Stimulated activated CD4-positive, alpha-beta T cell treated with anti-CD3 and anti-CD28 coated beads, Interleukin-15, amount 100 ng/mL, for 1 hour (primary cell): ENCODE data around the gene GARNL3.

ENCODE experiments used
- DNase-seq, 2 donors: peaks; one replicate each; pipeline ENCODE4 v3.0.0-alpha.2; 2020; ENCODE audit warnings: low read depth in 1 of 2, low spot score in 1 of 2

Gene GARNL3

DNA sequence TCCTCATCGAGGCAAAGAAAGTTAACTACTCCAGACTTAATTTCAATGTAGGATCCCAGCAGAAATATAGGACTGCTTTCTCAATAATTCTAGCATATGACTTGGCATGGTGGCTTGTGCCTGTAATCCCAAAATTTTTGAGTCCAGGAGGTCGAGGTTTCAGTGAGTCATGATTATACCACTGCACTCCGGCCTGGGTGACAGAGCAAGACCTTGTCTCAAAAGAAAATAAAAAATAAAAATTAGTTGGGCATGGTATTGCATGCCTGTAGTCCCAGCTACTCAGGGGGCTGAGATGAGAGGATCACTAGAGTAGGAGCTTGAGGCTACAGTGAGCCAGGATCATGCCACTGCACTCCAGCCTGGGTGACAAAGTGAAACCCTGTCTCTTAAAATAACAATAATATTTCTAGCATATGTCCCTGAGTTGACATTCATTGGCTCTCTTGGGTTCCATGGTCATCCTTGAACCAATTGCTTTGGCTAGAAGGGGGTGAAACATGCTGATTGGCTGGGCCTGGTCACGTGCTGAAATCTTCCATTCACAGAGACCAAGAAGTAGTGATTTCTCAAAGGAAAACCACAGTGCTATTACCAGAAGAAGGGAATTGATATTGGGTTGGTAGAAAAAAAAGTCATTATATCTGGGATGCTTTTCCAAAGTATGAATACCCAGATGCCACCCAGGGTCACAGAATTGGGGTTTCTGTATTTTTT, 31.6 kb upstream of the GARNL3 start:
- DNase-seq = no peak

DNA sequence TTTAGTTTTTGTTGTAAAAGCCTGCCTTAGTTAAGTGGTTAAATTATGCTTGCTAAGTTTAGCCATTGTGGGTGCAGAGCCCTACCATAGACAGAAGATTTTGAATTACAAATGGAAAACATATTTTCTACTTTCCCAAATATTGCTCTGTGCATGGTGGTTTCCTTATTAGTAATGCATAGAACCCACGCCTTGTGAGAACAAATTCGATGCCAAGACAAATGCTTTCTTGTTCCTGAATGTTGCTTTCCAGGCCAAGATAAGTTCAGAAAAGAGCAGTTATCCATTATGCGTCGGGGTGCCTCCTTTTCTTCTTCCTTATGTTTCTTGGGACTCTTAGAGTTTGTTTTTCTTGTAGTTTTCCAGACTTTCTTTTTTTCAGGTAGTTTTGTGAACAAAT, 31.0 kb upstream of the GARNL3 start:
- no peak for DNase-seq

DNA sequence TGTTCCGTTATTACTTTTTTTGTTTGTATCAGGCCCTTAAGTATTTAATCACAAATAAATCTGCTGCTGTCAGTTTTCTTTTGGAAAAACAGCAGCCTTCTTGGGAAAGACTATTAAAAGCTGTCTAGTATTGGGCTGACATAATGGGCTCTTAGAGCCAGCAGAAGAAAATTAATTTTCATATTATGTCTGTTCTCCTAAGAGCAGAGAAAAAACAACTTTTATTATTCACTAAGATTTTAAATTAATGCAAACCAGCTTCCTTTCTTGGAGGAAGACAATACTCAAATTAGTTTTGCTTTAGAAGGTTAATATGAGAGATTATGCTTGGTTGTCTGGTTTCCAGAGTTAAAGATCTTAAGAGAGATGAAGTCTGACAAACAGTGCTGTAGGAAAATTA, 30.6 kb upstream of the GARNL3 start:
- no peak for DNase-seq

DNA sequence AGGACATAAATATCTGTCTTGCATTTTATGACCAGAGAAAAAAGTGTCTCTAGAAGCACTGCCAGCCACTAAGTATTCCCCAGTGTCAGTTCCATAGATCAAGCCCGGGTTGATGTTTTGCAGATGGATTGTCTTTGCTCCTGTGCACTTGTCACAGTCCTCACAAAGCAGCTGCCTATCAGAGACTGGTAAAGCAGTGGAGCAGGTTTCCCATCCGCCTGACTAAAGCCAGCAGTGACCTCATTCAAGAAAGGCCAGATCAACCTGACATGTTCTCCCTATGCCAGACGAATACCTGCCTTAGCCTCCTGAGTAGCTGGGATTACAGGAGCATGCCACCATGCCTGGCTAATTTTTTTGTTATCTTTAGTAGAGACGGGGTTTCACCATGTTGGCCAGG, 26.8 kb upstream of the GARNL3 start:
- no peak for DNase-seq

DNA sequence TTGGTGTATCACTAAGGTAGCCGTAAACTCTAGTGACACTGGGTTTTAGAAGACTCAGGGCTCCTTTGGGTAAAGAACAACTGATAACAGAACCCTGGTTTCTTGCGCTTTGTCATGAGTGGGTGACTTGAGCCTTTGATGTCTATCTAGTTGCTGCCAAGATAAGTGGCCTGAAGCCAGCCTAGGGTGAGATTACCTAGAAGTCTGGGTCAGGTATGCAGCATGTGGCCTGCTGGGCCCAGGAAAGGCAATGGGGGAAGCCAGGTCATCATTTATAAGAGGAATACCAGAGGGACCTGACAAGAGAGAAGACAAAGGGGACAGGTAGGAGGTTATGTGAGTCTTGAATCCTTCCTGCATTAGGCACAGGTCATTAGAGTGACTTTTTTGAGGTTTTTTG, 23.2 kb upstream of the GARNL3 start:
- DNase-seq = no peak

DNA sequence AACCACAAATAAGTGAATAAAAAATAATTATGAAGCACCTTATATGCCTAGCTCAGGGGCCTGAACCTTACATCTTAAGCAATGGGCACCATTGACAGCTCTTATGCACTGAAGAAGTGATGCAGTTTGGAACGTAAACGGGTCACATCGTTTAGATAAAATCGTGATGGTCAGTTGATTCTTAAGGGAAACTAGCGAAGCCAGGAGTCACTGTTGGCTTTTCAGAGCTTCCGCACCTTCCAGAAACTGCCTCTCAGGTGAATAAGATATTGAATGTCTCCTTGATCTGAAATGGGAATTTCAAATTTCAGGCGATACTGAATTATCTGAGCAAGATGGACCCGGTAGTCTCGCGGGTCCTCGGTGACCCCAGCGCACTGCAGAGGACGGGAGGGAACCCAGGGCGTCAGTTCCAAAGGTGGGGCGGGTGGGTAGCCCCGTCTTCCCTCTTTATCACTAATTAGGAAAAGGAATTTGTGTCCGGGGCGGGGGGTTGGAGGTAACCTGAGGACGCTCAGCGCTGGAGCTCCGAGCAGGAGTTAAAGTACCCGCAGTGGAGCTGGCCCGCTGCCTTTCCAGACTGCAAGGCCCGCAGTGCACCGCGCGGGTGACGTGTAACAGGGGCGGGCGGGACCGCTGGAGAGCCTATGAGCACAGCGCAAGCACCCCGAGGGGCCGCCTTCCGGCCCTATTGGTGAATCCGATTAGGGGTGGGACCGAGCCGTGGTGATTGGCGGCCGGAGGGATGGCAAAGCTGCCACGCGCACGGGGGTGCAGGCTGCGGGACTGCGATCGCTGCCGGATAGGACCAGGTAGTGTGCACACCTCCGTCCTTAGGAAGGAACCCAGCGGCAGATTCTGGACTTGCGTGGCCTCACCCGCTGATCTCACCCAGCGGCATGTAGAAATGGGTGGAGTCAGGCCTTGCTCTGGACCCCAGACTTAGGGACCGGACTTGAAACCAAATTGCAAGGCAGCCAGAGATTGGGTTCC, 19.7 kb upstream of the GARNL3 start:
- DNase-seq = peak; percentile 86 to 92

DNA sequence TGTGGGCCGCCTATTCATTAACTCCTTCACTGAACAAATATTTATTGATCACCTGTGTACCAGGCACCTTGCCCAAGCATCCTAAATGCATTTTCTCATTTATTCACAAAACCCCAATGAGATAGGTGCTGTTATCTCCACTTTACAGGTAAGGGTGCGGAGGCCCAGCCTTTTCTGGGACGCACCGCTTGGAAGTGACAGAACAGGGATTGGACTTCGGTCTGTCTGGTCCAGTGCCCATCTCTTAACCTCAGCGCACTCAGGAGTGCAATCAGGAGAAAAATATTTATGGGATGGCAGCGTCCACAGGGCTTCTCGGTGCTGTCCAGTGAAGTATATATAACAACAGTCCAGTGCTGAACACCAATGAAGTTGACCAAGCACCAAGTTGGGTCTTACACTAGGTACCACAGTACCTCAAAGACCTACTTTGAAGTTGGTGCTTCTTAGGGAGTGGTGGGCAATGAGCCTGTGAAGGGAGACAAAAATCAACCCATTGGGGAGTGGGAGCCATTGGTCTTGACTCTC, 18.9 kb upstream of the GARNL3 start:
- no peak for DNase-seq

DNA sequence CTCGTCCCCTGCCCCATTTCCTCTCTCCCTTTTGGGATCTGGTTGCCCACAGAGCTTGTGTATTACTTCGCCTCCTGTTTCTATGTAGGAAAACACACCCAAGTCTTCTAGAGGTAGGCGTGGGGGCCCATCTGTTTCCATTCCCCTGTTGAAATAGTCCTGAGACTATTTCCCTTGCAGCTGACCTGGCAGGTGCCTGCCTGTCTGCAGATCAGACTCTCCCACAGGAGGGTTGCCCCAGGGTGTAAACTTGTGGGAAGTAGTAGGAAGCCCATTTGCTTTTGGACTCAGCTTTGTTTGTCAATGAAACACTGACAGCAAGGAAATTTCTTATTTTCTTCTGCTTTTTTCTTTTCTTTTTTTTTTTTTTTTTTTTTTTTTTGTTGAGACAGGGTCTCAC, 16.3 kb upstream of the GARNL3 start:
- no peak for DNase-seq

DNA sequence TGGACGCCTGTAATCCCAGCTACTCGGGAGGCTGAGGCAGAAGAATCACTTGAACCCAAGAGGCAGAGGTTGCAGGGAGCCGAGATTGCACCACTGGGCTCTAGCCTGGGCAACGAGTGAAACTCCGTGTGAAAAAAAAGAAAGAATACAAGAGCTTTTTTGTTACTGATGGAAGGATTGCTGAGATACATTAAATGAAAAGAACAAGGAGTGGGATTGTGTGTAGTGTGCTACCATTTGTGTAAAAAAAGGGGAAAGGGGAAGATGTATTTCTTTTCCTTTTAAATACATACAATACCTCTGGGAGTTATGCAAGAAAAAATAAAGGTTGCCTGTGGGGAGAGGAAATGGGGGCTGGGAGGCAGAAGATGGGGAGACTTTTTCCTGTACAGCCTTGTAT, 14.7 kb upstream of the GARNL3 start:
- DNase-seq = no peak

DNA sequence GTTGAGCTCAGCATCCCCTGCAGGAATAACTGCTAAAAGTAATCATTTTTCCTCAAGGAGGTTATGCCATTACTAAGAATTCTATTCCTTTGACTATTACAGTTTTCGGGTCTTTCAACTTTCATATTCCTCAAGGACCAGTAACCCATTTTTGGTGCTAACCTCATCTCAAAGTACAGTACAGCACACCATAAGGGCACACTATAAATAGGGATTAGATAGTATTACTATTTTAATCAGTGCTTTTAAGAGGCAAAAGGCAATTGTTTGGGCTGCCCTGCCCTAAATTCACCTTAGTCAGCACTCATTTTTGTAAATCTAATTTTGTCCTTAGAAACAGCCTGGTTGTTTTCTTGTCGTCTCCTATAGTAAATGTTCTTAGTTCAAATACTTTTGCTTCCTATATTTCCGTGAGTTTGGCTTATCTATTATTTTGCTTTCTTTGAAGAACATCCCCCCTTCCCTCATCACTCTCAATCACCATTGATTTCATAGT, 13.6 kb upstream of the GARNL3 start:
- DNase-seq = no peak

DNA sequence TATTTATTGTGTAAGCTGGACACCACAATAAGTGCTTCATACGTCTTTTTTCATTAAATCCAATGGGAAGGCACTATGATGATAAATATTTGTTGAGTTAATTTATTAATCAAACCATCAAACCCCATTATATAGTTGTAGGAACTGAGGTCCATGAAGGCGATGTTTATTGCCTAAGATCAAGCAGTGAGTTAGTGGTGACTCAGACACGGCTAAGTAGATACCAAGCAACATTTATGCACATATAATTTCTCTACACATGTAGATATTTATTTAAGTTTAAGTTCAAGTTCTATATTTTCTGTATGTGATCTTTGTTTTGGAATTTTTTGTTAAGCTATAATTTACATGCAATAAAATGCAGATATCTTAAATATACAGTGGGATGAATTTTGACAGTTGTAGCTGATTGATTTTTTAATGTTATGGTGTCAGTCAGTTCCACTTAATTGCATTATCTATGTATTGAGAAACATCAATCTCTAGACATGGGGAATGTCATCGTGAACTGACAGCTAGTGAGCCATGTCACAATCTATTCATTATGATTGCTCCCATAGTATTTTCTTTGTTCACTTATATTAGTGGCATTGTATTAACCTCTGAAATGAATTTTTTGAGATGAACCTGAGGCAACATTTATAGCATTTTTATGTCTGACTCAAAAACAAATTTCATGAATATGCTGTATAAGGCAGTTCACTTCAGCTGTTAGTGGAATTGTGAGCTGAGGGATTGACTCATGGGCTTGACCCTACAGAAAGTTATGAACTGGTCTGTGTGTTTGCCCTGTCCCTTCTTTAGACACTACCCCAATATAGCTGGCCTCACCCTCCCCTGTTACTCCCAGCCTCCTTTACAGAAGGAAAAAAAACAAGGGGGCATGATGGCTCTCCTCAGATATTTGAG, 11.9 kb upstream of the GARNL3 start:
- DNase-seq = no peak

DNA sequence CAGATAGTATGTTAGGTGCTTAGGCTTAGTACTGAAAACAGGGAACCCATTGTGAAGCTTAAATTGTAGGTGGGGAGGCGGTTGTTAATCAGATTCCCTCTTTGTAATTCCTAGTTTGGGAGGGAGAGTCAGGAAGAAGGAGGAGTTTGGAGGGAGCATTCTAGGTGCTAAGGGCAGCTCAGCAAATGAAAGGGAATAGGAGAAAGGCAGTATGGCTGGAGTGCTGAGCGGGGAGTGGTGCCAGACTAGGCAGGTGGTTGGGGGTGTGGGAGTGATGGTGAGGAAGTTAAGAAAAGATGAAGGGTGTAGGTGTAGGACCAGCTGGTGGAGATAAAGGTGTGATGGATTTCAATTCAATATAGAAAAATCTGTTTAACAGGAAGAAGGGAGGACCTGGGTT, 11.1 kb upstream of the GARNL3 start:
- no peak for DNase-seq

DNA sequence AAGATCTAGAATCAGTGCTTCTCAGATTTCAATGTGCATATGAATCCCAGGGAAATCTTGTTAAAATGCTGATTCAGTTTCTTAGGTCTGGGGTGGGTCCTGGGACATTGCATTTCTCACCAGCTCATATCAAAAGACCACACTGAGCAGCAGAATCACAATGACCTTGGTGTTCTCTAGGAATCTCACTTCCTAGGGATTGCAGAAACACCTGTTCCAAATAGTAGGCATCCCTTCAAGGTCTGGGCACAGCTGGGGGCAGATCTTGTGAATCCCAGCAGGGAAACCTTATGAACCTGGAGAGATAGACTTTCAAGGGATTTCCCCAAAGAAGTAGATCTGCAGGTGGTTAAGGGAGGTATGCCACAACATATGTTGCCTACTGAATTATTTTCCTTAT, 8.9 kb upstream of the GARNL3 start:
- no peak for DNase-seq

DNA sequence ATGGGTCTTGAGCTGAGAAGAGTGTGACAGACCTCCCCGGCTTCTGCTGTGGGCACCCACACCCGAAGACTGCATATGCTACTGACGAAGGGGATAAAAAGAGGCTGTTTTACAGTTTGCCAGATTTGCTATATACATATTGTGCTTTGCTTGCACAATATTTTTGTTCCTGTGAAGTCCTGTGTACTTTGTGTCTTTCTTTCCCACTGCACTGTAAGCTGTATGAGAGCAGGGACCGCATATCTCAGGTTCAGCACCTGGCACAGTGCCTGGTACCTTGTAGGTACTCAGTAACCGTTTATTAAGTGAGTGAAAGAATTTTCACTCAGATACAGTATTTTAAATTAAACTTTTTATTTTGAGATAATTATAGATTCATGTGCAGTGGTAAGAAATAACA, 8.2 kb upstream of the GARNL3 start:
- DNase-seq = no peak

DNA sequence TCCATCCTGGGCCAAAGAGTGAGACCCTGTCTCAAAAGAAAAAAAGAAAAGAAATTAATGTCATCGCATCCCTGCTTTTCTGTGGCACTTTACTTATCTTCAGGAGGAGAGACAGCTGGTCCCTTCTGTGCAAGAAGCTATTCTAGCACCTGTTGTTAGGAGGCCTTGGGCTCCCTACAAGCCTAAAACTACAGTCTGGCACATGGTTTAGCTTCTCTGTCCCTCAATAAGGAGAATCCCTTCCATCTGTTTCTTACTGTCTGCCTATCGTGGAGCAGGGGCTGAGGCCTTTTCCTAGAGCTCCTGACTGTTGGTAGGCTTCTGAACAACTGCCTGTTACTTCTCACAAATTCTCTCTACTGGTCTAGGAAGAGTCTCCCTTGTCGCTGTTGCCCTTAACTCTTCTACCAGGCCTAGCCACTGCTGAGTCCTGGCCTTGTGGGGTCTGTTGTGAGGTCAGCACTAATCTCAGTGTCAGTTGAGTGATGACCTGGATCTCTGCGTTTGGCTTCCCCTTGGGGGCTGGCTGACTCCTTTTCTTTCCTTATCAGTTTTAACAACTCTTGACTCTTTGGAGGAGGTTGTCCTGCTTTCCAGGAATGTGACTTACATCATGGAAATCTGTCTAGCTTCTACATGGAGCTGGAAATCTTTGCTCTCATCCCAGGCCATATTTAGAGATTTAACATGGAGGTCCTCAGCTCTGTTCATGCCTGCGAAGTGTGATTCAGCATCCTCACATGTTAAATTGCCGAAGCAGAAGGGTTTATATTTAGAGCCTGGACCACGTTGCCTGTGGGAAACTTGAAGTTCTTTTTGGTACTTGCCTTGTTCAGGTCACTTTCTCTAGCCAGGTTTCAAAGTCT, 5.7 kb upstream of the GARNL3 start:
- DNase-seq = no peak

DNA sequence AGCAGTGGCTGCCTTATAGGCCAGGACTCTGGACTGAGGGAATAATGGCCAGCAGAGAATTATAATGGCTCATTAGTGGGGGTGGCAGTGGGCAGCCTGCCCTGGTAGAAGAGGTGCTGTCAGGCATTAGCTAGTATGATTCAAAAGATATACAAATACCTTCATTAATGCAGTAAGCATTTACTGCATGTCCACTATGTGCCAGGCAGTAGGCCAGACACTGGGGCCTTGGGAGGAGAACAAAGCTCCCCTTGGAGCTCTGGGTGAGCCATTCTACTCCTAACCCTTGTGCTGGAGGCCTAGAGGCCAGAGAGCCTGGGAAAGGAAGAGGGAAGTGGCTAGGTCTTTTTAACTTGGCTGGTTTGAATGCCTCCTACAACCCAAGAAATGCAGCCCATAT, 2.0 kb upstream of the GARNL3 start:
- DNase-seq = no peak

DNA sequence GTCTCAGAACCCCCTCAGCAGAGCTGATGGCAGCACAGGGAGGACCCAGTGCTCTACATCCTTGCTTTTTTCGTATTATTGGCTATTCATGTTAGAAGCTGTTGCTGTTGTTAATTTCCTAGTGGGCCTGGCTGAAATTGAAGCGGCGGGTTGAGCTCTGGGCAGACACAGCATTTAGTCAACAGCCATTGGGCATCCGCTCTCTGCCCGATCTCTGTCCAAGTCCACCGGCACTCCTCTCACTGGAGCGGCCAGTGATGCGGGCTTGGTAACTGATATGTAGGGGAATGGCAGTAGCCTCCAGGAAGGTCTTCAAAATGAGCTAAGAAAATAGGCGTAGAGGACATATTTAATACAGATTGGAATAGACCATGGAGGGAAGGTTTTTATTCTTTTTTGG, 1.3 kb upstream of the GARNL3 start:
- DNase-seq = no peak

DNA sequence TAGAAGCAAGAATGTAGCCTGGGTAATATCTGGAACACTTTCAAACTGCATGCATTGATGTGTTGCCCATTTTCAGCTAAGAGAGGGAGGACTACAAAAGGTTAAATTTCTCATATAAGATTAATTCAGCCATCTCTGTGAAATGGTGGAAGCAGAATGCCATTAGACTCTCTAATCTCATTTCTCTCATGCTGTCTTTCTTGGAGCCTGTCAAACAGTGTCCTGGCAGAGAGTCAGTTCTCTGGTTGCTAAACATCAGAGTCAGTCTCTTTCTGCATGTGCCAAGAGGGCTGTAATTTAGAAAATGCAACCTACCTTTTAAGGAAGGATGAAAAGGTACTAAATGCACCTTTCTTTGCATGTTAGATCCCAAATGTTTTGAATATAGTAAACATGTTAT, 910 bp upstream of the GARNL3 start:
- DNase-seq = no peak

DNA sequence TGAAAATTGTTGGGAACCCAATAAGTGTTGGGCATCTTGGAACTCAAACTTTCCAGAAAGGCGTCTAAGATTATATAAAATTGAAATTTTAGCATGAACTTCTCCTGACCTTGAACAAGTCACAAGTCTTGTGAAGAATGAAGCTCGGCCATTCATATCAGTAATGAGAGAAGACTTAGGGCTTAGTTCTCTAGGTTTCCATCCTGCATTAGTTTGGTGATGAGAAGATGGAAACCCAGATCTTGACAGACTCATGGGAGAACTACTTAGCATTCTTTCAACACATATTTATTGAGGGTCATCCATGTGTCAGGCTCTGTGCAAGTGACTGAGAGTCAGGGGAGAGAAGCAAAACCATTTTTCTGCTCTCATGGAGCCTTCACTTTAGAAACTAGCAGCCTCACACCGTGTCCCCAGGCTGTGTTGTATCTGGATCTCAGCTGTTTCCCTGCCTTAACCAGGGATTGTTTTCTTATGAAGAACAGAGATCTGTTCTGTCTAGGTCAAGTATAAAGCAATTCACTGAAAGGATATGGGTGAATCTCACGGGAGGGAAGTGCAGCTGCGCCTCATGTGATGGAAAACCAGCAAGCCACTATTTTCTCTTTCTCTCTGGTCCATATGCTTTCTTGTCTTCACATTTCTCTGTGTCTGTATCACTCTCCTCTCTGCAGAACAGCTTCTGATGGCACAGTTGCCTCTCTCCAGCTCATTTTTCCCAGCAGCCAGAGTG, 3.4 kb downstream of the GARNL3 start:
- DNase-seq = no peak
